CD4-positive, alpha-beta T cell (primary cell): ENCODE data around the gene INSR. TPM values are rescaled to one million over a fixed set of nuclear protein-coding genes. Genes with fewer than 3 reads are reported as not detected.

Experiments
- ATAC-seq: fragments of 200-7000 bp; cut with Tn5 transposase; one replicate; pipeline ENCODE4 v1.10.0; 2022; ENCODE audit warnings: mild to moderate bottlenecking; ENCODE audit not compliant: poor library complexity
- CTCF ChIA-PET: fragments of 350-600 bp; sonication (Branson Sonifier 250); formaldehyde crosslinking; loops from one replicate; lab custom pipeline; 2021; ENCODE audit warnings: antibody characterized with exemption, inconsistent platforms; lab: Charles Lee
- POLR2A ChIA-PET: fragments of 350-600 bp; sonication (Branson Sonifier 250); formaldehyde crosslinking; loops from one replicate; lab custom pipeline; 2021; ENCODE audit warnings: antibody characterized with exemption, inconsistent platforms; lab: Charles Lee
- DNase-seq, 14 experiments: peaks; one replicate each; pipeline ENCODE4 v3.0.0-alpha.2; 2013 to 2020; ENCODE audit warnings: mixed read lengths in 2 of 14
- H3K27ac ChIP-seq, 2 donors: one replicate each; pipeline versions ENCODE4 v1.5.1 to v1.7.0; 2013; ENCODE audit warnings: low read length in 2 of 2, low read depth in 1 of 2, mild to moderate bottlenecking in 1 of 2
- H3K27me3 ChIP-seq, 2 experiments: 1 replicate in 1 of 2; 2 replicates in 1 of 2; pipeline versions ENCODE4 v1.6.1 to v1.7.0; 2013; ENCODE audit warnings: low read length in 2 of 2, control low read depth in 1 of 2, mild to moderate bottlenecking in 1 of 2, moderate library complexity in 1 of 2; ENCODE audit not compliant: insufficient read depth in 2 of 2, control insufficient read depth in 1 of 2
- H3K36me3 ChIP-seq: one replicate; pipeline ENCODE4 v1.6.1; 2013; ENCODE audit warnings: low read length, control low read depth; ENCODE audit not compliant: insufficient read depth
- H3K4me1 ChIP-seq: one replicate; pipeline ENCODE4 v1.6.1; 2013; ENCODE audit warnings: low read length, control low read depth; ENCODE audit not compliant: insufficient read depth
- H3K4me3 ChIP-seq: one replicate; pipeline ENCODE4 v1.5.1; 2013; ENCODE audit warnings: mild to moderate bottlenecking, low read length, moderate library complexity
- H3K9me3 ChIP-seq, 2 experiments: 1 replicate in 1 of 2; 2 replicates in 1 of 2; pipeline versions ENCODE4 v1.6.1 to v1.7.0; 2013; ENCODE audit warnings: low read length in 2 of 2, mild to moderate bottlenecking in 2 of 2, control low read depth in 1 of 2, moderate library complexity in 1 of 2; ENCODE audit not compliant: control insufficient read depth in 1 of 2, insufficient read depth in 1 of 2
- H3K27ac Mint-ChIP-seq: one replicate; pipeline ENCODE4 v1.8.0; 2020; ENCODE audit warnings: mixed read lengths
- H3K27me3 Mint-ChIP-seq: one replicate; pipeline ENCODE4 v1.8.0; 2021; ENCODE audit warnings: mixed read lengths
- H3K36me3 Mint-ChIP-seq: one replicate; pipeline ENCODE4 v1.8.0; 2021; ENCODE audit warnings: low read depth, mixed read lengths
- H3K4me1 Mint-ChIP-seq: one replicate; pipeline ENCODE4 v1.8.0; 2021; ENCODE audit warnings: low read depth, mixed read lengths
- H3K4me3 Mint-ChIP-seq: one replicate; pipeline ENCODE4 v1.8.0; 2020; ENCODE audit warnings: mild to moderate bottlenecking, mixed read lengths
- H3K9me3 Mint-ChIP-seq: one replicate; pipeline ENCODE4 v1.8.0; 2020; ENCODE audit warnings: mixed read lengths
- intact Hi-C, 2 experiments: fragments of 100-400 bp; cut with DNase I in 1 of 2; cut with micrococcal nuclease in 1 of 2; formaldehyde crosslinking; loops; one replicate each; pipeline versions ENCODE4 v1.15.1 to v1.9.0; 2023 to 2025; cut with DNase I, micrococcal nuclease
- total RNA-seq, 174 experiments: library from RNA in 2 of 174; stranded (reverse) in 2 of 174; gene quantifications; one replicate each; pipeline ENCODE4 v1.2.3 and lab custom pipeline; 2021 to 2026
- TF ChIP-seq, protein P1 (sequence below): fragments of 200-600 bp; IDR thresholded peaks from one replicate; pipeline ENCODE4 v1.8.0; 2022; ENCODE audit warnings: antibody characterized with exemption, mild to moderate bottlenecking

Gene INSR
- total RNA-seq, 2 experiments from 2014 or later: 1.8 to 3.0 TPM

DNA sequence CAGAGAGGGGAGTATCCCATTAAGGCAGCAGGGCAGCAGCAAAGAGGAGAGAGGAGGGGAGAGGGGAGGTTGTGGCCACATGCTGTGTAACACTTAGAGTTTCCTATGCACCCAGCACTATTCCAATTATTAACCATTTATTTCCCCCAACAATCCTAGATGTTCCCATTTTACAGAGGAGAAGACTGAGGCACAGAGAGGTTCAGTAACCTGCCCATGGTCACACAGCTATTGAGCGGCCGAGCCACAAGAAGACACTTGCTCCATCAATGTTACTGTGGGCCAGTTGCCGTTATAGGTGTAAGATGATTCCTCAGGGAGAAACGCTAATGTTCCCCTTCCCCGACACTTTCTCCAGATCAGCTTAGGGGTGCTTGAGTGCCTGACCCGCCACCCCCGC, 69.2 kb downstream of the INSR start:
- Histone ChIP-seq H3K27me3 (no peaks in the 10 kb centered on the region), H3K36me3 (no peaks in the 10 kb centered on the region), H3K4me1 (peaks cover 2% of the 10 kb centered on the region), H3K4me3 (no peak overlapping the region), H3K27ac (no peak overlapping the region), H3K9me3 (no peaks in the 10 kb centered on the region)
- H3K4me3 Mint-ChIP-seq: no peak overlapping the region
- H3K4me1 Mint-ChIP-seq: no peaks in the 10 kb centered on the region
- POLR2A ChIA-PET: no interaction called here
- H3K36me3 Mint-ChIP-seq: no peaks in the 10 kb centered on the region
- no peaks in the 10 kb centered on the region for H3K9me3 Mint-ChIP-seq
- no peak overlapping the region for H3K27ac Mint-ChIP-seq
- CTCF ChIA-PET: no interaction called here
- no peak for ATAC-seq
- DNase-seq: no peak
- intact Hi-C loops: no loop called here
- peaks cover 8% of the 10 kb centered on the region for H3K27me3 Mint-ChIP-seq
- TF ChIP-seq, protein P1, sequence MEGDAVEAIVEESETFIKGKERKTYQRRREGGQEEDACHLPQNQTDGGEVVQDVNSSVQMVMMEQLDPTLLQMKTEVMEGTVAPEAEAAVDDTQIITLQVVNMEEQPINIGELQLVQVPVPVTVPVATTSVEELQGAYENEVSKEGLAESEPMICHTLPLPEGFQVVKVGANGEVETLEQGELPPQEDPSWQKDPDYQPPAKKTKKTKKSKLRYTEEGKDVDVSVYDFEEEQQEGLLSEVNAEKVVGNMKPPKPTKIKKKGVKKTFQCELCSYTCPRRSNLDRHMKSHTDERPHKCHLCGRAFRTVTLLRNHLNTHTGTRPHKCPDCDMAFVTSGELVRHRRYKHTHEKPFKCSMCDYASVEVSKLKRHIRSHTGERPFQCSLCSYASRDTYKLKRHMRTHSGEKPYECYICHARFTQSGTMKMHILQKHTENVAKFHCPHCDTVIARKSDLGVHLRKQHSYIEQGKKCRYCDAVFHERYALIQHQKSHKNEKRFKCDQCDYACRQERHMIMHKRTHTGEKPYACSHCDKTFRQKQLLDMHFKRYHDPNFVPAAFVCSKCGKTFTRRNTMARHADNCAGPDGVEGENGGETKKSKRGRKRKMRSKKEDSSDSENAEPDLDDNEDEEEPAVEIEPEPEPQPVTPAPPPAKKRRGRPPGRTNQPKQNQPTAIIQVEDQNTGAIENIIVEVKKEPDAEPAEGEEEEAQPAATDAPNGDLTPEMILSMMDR: no peak

DNA sequence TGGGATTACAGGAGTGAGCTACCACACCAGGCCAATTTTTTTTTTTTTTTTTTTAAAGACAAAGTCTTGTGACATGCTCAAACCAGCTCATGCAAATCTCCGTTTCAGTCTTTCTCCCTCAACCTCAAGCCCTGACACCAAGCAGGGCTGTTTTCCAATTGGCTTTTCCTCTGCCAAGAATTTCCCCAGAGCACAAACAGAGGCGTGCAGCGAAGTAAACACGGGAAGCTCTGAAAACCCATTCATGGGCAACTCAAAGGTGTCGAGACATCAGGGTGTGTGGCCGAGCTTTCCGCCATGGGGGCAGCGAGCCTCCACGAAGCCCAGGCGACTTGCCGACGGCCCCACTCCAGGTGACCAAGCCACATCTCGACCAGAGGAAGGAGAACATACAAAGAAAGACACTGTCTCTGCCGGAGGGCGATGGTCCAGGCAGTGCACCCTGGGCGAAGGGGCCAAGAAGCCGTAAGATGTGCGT, 70.0 kb downstream of the INSR start:
- ChIA-PET POLR2A (no interaction called here), CTCF (no interaction called here)
- no peaks in the 10 kb centered on the region for H3K9me3 ChIP-seq
- Mint-ChIP-seq H3K36me3 (no peaks in the 10 kb centered on the region), H3K27me3 (peaks cover 8% of the 10 kb centered on the region), H3K4me3 (no peak overlapping the region), H3K27ac (no peak overlapping the region), H3K4me1 (no peaks in the 10 kb centered on the region), H3K9me3 (no peaks in the 10 kb centered on the region)
- no peaks in the 10 kb centered on the region for H3K36me3 ChIP-seq
- no peak for DNase-seq
- H3K4me3 ChIP-seq: no peak overlapping the region
- ATAC-seq: no peak
- no peak overlapping the region for H3K27ac ChIP-seq
- H3K4me1 ChIP-seq: peaks cover 2% of the 10 kb centered on the region
- TF ChIP-seq, protein P1: no peak
- intact Hi-C loops: no loop called here
- H3K27me3 ChIP-seq: no peaks in the 10 kb centered on the region

DNA sequence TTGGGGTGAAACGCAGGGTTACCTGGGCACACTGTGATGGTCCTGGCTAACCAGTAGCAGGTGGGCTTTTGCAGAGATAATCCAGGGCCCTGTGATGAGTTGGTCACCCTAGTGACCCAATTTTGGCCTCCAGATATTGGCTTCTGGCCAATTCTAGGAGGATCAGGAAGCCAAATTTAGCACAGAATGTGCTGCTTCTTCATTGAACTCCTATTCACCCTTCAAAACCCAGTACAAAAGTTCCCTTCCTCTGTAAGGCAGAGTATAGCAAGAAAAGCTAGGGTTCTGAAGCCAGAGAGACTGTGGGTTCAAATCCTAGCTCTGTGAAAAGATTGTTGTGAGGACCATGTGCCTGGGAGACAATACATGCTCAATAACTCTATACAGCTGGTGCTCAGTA, 70.8 kb downstream of the INSR start:
- DNase-seq (no peak), ATAC-seq (no peak)
- Mint-ChIP-seq H3K4me1 (no peaks in the 10 kb centered on the region), H3K4me3 (no peak overlapping the region), H3K27me3 (peaks cover 8% of the 10 kb centered on the region), H3K27ac (no peak overlapping the region), H3K9me3 (no peaks in the 10 kb centered on the region), H3K36me3 (no peaks in the 10 kb centered on the region)
- no peaks in the 10 kb centered on the region for H3K9me3 ChIP-seq
- H3K4me3 ChIP-seq: no peak overlapping the region
- TF ChIP-seq, protein P1: no peak
- peaks cover 2% of the 10 kb centered on the region for H3K4me1 ChIP-seq
- ChIA-PET POLR2A (no interaction called here), CTCF (no interaction called here)
- intact Hi-C loops: no loop called here
- no peaks in the 10 kb centered on the region for H3K36me3 ChIP-seq
- no peak overlapping the region for H3K27ac ChIP-seq
- no peaks in the 10 kb centered on the region for H3K27me3 ChIP-seq
